ENCODE measurements around the gene SSR4. TPM values are rescaled to one million over a fixed set of nuclear protein-coding genes. Genes with fewer than 3 reads are reported as not detected.

The SSR4 gene
- total RNA-seq, 4 donors from 2014 or later: 177 to 359 (median 279) TPM

DNA sequence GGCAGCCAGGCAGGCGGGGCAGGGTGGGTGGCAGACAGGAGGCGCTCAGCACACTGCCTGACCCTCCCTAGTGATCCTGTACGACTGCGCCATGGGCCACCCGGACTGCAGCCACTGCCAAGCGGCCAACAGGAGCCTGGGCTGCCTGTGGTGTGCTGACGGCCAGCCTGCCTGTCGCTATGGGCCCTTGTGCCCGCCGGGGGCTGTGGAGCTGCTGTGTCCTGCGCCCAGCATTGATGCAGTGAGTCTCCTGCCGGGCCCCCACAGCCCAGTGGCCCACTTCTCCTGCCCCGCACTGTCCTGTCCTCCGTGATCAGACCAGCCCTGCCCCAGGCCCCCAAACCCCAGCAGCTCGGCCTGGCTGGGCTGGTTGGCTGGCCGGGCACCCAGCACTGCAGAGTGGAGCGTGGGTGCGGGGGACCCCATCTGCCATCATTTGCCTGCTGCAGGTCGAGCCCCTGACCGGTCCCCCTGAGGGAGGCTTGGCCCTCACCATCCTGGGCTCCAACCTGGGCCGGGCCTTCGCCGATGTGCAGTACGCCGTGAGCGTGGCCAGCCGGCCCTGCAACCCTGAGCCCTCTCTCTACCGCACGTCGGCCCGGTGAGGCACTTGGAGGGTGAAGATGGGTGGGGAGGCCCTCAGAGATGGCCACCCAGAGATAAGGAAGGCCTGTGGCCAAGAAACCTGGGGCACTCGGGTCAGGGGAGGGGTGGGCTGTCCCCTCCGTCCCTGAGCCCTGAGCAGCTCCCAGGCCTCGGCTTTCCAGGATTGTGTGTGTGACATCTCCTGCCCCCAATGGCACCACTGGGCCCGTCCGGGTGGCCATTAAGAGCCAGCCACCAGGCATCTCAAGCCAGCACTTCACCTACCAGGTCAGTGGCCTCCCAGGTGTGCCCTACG lies 22.8 kb upstream of the SSR4 start:
- H3K4me1 ChIP-seq: no peaks in the 10 kb centered on the region
- no peaks in the 10 kb centered on the region for H3K36me3 ChIP-seq
- intact Hi-C loops (cut with DNase I): no loop called here
- no peaks in the 10 kb centered on the region for H3K9me3 ChIP-seq
- DNase-seq: no peak
- no peak for TF ChIP-seq POLR2A (IDR thresholded peaks at IDR 0.05)
- TF ChIP-seq, protein P1, sequence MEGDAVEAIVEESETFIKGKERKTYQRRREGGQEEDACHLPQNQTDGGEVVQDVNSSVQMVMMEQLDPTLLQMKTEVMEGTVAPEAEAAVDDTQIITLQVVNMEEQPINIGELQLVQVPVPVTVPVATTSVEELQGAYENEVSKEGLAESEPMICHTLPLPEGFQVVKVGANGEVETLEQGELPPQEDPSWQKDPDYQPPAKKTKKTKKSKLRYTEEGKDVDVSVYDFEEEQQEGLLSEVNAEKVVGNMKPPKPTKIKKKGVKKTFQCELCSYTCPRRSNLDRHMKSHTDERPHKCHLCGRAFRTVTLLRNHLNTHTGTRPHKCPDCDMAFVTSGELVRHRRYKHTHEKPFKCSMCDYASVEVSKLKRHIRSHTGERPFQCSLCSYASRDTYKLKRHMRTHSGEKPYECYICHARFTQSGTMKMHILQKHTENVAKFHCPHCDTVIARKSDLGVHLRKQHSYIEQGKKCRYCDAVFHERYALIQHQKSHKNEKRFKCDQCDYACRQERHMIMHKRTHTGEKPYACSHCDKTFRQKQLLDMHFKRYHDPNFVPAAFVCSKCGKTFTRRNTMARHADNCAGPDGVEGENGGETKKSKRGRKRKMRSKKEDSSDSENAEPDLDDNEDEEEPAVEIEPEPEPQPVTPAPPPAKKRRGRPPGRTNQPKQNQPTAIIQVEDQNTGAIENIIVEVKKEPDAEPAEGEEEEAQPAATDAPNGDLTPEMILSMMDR (IDR thresholded peaks at IDR 0.05): no peak
- H3K27me3 ChIP-seq: no peaks in the 10 kb centered on the region
- WGBS, 2 donors: 100% methylated on average over 4 of the region's 37 CpGs; no CpG with 5 or more reads in 1 of the 2 donors
- H3K4me3 ChIP-seq (replicated peaks in 1 of 3): no peak overlapping the region
- no peak overlapping the region for H3K27ac ChIP-seq

DNA sequence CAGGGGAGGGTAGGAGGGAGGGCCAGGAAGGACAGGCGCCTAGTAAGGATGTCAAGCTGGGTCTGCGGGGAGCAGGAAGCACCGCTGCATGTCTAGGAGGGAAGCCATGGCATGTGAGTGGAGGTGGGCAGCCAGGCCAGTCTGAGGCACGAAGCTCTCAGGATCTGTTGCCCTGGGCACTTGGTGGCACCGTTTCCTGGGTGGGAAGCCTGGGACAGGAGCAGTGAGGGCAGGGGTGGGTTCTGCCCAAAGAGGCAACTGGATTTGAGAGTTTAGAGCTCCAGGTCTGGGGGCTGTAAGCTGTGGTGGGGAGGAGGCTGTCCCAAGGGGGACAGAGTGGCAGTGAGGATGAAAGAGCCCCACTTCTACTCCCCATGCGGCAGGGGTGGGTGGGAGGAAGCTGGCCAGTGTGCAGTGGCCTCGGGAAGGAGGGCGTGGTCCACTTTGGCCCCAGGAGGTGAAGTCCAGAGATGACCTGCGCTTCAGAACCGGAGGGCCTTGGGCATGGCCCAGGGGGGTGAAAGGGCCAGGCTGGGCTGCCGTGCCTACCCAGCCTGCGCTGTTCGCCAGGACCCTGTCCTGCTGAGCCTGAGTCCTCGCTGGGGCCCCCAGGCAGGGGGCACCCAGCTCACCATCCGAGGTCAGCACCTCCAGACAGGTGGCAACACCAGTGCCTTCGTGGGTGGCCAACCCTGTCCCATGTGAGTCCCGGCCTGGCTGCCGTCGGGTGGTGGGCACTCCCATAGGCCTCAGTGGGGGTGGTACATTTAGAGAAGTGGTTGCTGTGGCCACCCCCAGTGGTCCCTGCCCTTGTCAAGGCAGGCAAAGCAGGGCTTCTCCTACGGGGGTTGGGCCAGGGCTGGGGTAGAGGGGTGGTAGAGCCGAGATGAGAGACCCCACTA lies 21.9 kb upstream of the SSR4 start:
- Histone ChIP-seq H3K27ac (no peak overlapping the region), H3K27me3 (no peaks in the 10 kb centered on the region), H3K4me3 (replicated peaks in 1 of 3) (no peak overlapping the region), H3K4me1 (no peaks in the 10 kb centered on the region), H3K36me3 (no peaks in the 10 kb centered on the region), H3K9me3 (no peaks in the 10 kb centered on the region)
- intact Hi-C loops (cut with DNase I): no loop called here
- no peak for DNase-seq
- TF ChIP-seq, protein P1 (IDR thresholded peaks at IDR 0.05): no peak
- TF ChIP-seq POLR2A (IDR thresholded peaks at IDR 0.05): no peak
- 79 to 87% methylated on average over 7 of the region's 21 CpGs for WGBS, 2 donors

DNA sequence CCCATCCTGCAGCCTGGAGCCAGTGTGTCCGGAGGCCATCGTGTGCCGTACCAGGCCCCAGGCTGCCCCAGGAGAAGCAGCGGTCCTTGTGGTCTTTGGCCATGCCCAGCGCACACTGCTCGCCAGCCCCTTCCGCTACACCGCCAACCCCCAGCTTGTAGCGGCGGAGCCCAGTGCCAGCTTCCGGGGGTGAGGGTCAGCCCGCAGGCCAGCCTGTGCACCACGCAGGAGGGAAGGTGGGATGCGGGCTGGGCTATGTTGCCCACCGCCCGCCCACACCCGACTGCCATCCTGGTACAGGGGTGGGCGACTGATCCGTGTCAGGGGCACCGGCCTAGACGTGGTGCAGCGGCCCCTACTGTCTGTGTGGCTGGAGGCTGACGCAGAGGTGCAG lies 21.3 kb upstream of the SSR4 start:
- no peak for DNase-seq
- no peaks in the 10 kb centered on the region for H3K27me3 ChIP-seq
- no peak for TF ChIP-seq POLR2A (IDR thresholded peaks at IDR 0.05)
- TF ChIP-seq, protein P1 (IDR thresholded peaks at IDR 0.05): no peak
- H3K4me3 ChIP-seq (replicated peaks in 1 of 3): no peak overlapping the region
- H3K4me1 ChIP-seq: no peaks in the 10 kb centered on the region
- H3K36me3 ChIP-seq: no peaks in the 10 kb centered on the region
- intact Hi-C loops (cut with DNase I): no loop called here
- H3K27ac ChIP-seq: no peak overlapping the region
- 88% methylated on average over 5 of the region's 23 CpGs; no CpG with 5 or more reads in 1 of the 2 donors for WGBS, 2 donors
- H3K9me3 ChIP-seq: no peaks in the 10 kb centered on the region

DNA sequence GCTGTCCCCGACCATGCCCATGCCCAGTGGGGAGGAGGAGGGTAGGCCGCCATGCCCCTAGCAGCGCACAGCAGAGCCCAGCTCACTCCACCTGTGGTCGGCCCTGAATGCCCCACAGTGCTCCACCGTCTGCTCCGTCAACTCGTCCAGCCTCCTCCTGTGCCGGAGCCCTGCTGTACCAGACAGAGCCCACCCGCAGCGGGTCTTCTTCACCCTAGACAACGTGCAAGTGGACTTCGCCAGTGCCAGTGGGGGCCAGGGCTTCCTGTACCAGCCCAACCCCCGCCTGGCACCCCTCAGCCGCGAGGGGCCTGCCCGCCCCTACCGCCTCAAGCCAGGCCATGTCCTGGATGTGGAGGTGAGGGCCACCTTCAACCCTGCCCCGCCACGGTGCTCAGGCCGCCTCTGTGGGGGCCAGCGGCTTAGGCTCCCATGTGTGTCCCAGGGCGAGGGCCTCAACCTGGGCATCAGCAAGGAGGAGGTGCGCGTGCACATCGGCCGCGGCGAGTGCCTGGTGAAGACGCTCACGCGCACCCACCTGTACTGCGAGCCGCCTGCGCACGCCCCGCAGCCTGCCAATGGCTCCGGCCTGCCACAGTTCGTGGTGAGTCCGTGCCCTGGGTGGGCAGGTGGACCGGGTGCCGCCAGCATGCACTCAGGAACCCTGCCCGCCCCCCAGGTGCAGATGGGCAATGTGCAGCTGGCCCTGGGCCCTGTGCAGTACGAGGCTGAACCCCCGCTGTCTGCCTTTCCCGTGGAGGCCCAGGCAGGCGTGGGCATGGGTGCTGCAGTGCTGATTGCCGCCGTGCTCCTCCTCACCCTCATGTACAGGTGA lies 20.5 kb upstream of the SSR4 start:
- no peak for TF ChIP-seq POLR2A (IDR thresholded peaks at IDR 0.05)
- TF ChIP-seq, protein P1 (IDR thresholded peaks at IDR 0.05): no peak
- Histone ChIP-seq H3K27ac (no peak overlapping the region), H3K4me1 (no peaks in the 10 kb centered on the region), H3K4me3 (replicated peaks in 1 of 3) (no peak overlapping the region), H3K9me3 (no peaks in the 10 kb centered on the region), H3K27me3 (no peaks in the 10 kb centered on the region), H3K36me3 (no peaks in the 10 kb centered on the region)
- DNase-seq: no peak
- intact Hi-C loops (cut with DNase I): no loop called here
- WGBS, 2 donors: no CpG with 5 or more reads among the region's 48 CpGs

All from thyroid gland (tissue), 4 donors.